ENCODE results near the gene NIN.

- TF ChIP-seq, protein P1, sequence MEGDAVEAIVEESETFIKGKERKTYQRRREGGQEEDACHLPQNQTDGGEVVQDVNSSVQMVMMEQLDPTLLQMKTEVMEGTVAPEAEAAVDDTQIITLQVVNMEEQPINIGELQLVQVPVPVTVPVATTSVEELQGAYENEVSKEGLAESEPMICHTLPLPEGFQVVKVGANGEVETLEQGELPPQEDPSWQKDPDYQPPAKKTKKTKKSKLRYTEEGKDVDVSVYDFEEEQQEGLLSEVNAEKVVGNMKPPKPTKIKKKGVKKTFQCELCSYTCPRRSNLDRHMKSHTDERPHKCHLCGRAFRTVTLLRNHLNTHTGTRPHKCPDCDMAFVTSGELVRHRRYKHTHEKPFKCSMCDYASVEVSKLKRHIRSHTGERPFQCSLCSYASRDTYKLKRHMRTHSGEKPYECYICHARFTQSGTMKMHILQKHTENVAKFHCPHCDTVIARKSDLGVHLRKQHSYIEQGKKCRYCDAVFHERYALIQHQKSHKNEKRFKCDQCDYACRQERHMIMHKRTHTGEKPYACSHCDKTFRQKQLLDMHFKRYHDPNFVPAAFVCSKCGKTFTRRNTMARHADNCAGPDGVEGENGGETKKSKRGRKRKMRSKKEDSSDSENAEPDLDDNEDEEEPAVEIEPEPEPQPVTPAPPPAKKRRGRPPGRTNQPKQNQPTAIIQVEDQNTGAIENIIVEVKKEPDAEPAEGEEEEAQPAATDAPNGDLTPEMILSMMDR (IDR thresholded peaks at IDR 0.05; ENCODE audit: low read depth, low read length, missing input control) = no peak
- TF ChIP-seq JUND (IDR thresholded peaks at IDR 0.05) = no peak
- TF ChIP-seq EGR1 (IDR thresholded peaks at IDR 0.05; ENCODE audit: low read depth in 2 of 2) = no peak
- no peak for TF ChIP-seq RAD21 (IDR thresholded peaks at IDR 0.05)
- TF ChIP-seq, protein P2, sequence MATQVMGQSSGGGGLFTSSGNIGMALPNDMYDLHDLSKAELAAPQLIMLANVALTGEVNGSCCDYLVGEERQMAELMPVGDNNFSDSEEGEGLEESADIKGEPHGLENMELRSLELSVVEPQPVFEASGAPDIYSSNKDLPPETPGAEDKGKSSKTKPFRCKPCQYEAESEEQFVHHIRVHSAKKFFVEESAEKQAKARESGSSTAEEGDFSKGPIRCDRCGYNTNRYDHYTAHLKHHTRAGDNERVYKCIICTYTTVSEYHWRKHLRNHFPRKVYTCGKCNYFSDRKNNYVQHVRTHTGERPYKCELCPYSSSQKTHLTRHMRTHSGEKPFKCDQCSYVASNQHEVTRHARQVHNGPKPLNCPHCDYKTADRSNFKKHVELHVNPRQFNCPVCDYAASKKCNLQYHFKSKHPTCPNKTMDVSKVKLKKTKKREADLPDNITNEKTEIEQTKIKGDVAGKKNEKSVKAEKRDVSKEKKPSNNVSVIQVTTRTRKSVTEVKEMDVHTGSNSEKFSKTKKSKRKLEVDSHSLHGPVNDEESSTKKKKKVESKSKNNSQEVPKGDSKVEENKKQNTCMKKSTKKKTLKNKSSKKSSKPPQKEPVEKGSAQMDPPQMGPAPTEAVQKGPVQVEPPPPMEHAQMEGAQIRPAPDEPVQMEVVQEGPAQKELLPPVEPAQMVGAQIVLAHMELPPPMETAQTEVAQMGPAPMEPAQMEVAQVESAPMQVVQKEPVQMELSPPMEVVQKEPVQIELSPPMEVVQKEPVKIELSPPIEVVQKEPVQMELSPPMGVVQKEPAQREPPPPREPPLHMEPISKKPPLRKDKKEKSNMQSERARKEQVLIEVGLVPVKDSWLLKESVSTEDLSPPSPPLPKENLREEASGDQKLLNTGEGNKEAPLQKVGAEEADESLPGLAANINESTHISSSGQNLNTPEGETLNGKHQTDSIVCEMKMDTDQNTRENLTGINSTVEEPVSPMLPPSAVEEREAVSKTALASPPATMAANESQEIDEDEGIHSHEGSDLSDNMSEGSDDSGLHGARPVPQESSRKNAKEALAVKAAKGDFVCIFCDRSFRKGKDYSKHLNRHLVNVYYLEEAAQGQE (IDR thresholded peaks at IDR 0.05) = no peak
- no peak for TF ChIP-seq HNF4G (IDR thresholded peaks at IDR 0.05)
Observed at GRCh38 chr14:50812180-50812579, 18.8 kb downstream of the NIN start.

All from liver (tissue), 3 donors.